Hippocampal formation (tissue), 2 donors: Measurements from ENCODE around the gene GLS.
"Not testable (repeated sequence)": the region's sequence is repeated elsewhere in the genome, so short reads cannot be mapped to it uniquely, and the experiment has no call there.

Experiments
- DNase-seq, 2 donors: peaks; one replicate each; lab custom pipeline; 2025; lab: John Stamatoyannopoulos, UW

Gene GLS

DNA sequence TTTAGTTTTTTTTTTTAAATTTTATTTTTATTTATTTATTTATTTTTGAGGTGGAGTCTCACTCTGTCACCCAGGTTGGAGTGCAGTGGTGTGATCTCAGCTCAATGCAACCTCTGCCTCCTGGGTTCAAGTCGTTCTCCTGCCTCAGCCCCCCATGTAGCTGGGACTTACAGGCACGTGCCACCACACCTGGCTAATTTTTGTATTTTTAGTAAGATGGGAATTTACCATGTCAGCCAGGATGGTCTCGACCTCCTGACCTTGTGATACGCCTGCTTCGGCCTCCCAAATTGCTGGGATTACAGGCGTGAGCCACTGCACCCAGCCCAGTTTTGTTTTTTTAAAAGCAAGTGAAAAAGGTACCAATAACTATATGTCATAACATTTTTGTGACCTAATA, 5.2 kb downstream of the GLS start:
- not testable (repeated sequence) for DNase-seq

DNA sequence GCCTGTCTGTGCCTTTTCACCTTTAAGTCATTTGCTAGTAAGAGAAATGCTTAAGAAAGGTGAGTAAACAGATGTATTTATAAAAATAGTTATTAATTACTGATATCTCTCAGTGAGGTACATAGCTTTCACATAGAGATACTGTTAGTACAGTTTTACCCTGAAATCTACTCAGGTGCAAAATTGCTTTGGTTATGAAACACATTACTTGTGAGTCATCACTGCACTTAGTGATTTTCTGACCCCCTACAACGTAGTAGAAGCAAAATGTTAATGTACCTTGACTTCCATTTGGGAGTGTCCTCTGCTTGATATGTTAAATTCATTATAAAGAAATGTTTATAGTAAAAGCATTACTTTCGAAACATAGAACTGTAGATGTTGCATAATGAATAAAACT, 6.5 kb downstream of the GLS start:
- DNase-seq = no peak

DNA sequence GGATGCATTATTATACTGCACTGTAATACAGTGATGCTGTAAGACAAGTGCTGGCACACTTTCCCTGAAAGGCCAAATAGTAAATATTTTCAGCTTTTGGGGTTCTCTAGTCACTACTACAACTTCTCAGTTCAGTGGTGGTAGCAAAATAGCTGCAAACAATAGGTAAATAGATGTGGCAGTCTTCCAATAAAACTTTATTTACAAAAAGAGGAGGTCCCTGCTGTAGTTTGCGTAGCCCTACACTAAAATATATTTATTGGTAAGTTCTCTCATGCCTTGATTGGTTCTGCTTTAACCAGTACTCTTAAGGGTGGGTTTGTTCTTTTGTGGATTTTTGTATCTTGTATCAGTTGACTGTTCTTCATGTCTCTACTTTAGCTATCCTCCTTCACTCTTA, 7.8 kb downstream of the GLS start:
- no peak for DNase-seq

DNA sequence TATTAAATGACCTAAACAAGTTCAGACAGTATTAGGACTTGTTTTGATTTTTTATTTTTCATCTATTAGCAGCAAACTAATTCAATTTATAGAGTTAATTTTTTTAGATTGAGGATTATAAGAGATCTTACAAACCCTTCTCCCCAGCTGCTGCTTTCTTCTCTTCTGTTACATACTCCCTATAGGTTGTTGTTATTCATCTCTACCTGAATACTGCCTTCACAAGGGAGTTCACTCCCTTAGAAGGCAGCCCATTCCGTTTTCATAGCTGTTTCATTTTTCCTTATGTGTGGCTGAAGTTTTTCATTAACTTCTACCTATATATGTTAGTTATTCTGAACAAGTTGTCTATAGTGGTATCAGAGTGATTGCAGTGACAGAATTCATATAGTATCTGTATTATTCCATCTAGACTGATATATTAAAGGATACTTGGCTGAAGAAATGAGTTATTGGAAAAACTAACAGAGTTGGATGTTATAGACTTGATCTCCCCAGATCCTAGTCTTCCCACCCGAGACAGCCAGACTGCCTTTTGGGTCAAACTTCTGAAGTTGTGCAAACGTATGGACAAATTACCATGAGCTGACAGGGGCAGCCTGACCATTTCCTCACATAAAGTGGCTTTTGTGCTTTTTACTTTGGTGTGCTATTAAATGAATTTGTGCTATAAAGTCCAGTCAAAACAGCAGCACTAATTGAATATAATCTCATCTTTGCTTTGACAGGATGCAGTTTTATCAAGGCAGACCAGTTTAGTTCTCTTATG, 8.7 kb downstream of the GLS start:
- no peak for DNase-seq

DNA sequence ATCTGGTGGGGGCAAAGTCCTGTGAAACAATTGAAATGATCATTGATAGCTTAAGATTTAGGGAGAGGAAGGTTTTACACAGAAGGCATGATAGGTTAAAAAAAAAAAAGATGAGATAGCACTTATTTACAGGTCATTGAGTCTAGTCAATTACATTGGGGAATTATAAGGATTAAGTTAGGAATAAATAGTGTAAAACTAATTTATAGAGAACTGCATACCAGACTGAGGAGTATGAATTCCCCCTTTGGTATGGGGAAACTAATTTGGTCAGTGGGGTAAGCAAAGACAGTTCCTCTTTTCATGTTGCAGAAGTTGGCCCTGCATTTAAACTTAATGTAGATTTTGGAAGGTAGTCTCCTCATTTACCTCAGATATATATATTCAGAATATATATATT, 10.8 kb downstream of the GLS start:
- DNase-seq = no peak

DNA sequence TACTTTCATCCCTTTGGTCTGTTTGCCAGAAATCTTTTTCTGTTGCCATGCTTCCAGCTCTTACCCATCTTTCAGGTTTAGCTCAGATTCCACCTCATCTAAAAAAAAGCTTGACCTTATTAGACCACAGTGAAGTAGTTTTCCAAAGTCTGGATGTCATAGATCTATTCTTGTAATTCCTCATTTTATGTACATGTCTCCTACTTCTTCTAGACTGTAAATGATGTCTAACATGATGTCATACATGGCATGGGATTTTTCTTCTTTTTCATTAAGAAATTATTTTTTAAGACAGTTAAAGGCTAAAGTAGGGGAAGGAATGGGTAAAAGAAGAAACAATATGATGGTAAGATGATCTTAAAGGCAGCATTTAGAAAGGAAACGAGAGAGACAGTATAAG, 11.3 kb downstream of the GLS start:
- no peak for DNase-seq

DNA sequence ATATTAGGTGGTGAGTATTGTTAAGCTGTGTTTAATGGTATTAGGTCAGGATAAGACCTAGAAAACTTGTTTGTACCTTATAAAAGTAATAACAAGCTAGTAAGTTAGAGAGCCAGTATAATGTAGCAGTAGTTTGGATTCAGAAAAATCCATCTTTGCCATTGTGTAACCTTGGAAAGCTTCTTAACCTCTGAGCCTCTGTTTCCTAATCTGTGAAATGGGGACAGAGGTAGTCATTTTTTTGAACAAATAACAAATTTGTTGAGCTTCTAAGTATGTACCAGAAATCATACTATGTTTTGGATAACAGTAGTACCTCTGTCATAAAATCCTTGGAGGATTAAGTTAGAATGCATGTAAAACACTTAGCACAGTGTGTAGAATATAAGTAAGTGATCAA, 12.5 kb downstream of the GLS start:
- DNase-seq = no peak

DNA sequence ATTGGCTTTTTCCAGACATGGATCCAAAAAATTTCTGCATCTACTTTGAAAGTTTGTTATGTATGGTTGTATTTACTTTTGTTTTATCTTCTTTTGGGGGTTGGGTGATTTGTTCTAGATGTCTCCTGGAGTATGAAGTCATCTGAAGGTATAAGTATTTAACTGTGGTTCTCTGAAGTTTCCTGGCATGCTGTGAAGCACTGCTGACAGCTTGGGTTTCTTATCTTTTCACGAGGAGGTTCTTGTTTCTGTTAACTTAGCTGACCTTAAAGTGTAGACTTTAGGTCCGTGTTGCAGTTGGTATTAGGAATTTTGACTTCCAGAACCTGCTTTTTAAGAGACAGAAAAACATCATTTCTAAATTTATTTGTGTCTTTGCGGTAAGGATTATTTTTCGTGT, 15.9 kb downstream of the GLS start:
- DNase-seq = no peak

DNA sequence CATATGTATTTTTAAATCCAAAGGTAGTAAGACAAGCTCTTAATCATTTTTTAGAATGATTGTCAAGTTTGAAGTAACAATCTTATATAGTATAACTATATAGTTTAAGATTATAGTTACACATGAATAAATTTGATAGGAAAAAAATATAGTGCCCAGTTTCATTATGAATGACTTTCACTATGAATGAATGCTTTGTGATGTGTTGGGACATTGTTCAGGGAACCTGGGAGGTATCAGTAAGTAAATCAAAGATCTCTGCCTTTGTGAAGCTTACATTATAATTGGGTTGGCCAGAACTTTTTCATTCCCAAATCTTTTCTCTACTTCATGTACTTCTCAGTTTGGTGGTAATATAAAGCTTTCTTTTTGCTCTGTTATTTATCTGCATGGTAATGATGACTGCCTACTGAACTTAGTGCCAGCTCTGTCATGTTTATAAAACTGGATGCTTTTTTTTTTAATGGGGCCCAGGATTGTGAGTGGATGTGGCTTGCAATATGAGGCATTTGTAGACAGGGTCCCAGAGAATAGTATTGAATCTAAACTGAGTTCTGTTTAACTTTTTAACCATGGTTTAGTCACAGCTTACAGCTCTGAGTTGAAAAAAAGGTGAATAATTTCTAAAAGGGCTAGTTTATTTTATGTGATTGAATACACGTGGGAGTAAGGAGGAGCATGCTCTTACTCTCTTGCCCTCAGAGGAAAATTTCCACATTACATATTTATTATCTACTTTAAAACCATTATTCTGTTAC, 23.3 kb downstream of the GLS start:
- no peak for DNase-seq

DNA sequence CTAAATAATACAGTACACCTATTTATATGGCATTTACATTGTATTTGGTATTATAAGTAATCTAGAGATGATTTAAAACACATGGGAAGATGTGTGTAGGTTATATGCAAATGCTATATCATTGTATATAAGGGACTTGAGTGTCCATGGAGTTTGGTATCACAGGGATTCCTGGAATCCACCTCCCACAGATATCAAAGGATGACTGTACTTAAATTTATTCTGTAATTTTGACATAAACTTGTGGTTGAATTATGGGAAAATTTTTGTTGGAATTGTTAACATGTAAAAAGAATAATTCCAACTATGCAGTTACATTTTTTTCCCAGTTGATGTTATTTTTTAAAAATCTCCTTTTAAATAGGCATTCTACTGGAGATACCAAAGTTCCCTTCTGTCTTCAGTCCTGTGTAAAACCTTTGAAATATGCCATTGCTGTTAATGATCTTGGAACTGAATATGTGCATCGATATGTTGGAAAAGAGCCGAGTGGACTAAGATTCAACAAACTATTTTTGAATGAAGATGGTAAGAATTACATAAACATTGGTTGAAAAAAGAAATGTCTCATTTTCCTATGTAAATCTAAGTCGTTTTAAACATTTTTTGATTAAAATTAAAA, 24.1 kb downstream of the GLS start:
- no peak for DNase-seq

DNA sequence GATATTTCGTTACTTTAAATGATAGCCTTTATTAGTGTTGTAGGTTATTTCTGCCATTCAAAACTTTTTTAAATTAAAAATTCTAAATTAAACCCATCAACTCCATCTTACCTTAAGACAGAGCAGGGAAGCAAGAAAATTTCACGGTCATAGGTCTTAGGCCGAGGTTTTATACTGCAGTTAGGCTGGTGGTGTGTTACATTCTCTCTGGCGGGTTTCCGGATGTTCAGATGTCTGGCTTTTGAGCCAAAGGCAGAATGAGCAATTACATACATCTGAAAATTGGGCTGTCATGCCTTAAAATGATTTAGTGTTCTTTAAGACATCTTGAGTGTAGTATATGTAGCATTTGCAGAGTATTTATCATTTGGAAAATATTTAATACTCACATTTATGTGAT, 27.9 kb downstream of the GLS start:
- no peak for DNase-seq

DNA sequence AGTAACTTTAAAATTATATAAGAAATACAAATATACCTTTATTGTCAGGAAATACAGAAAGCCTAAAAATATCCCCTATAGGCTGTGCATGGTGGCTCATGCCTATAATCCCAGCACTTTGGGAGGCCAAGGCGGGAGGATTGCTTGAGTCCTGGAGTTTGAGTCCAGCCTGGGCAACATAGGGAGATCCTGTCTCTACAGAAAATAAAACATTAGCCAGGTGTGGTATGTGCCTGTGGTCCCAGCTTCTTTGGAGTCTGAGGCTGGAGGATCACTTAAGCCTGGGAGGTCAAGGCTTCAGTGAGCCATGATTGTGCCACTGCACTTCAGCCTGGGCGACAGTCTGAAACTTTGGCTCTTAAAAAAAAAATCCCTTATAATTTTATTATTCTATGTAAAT, 29.1 kb downstream of the GLS start:
- no peak for DNase-seq

DNA sequence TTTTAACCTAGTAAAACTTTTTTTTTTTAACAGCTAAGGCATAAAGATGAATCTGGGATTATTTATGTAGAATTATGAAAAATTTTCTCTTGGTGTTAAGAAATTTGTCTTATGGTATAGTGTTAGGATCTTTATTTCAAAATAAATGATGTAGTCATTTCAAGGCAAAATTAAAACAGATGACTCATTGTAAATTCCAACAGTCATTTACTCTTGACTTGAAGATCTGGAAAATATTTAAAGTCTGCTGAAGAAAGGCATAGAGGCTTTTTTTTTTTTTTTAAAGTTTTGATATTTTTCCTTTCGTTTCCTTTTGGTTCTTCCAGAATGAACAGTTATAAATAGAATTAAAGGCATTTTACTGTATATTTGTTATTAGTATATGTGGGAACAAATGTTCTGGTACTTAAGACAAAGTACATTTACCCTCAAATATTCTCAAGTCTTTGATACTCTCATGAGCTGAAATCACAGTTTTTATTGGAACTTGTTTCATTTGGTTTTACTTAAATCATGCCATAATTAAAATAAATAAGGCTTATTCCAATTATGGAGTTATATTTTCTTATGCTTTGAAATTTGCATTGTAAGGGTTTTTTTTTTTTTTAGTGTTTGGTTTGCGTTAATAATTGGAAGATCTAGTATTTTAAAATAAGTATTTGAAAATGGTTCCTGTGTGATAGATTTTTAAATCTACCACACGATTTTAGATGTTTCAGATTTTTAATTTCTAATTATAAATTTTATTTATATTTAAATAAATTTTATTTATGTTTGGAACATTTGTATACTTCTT, 29.9 kb downstream of the GLS start:
- no peak for DNase-seq

DNA sequence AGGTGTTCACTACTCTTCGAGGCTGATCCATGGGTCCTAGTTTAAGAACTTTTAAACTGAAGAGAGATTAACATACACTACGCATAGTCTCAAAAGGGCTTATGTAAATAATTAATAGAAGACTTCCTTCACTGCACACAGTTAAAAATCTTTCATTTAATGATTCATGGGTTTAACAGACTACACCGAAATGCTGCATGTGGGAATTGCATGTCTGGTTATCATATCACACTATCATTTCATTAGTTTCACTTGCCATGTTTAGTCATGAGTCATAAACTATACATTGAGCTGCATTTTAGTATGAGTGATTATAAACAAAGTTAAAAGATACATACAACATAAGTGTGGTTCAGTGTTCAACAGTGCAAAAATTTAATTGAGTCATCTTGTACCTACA, 31.2 kb downstream of the GLS start:
- DNase-seq = no peak

DNA sequence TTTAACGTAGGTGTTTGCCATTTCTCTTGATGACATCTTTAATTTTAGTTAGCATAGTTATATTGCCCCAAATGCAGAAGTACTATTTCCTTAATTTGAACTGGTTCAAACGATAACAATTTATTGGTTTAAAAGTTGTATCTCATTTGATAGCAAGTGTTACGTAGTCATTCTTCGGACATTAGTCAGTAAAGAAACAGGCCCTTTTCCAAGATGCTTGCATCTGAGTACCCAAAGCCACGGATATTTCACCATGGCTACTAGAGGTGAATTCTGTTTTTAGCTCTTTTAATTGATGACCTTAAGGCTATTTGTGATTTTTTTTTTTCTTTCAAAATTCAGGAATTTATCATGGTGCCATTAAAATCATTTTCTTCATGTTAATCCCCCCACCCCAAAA, 32.1 kb downstream of the GLS start:
- no peak for DNase-seq

DNA sequence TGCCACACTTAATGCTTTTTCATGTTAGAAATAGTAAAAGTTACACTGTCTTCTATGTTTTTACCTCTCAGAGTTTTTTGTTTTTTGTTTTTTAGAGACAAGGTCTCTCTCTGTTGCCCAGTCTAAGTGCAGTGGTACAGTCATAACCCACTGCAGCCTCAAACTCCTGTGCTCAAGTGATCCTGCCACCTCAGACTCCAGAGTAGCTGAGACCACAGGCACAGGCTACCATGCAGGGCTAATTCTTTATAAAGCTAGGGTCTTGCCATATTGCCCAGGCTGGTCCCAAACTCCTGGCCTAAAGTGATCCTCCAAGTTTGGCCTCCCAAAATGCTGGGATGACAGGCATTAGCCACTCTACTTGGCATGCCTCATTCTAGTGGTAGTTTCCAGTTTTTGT, 33.1 kb downstream of the GLS start:
- DNase-seq = no peak

DNA sequence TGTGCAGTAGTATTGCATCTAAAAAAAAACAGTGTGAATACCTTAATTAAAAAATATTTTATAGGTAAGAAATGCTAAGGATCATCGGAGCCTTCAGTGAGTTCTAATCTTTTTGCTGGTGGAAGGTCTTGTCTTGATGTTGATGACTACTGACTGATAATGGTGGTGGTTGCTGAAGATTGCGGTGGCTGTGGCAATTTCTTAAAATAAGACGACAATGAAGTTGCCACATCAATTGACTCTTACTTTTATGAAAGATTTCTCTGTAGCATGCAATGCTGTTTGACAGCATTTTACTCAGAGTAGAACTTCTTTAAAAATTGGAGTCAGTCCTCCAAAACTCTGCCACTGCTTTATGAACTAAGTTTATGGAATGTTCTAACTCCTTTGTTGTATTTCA, 36.2 kb downstream of the GLS start:
- no peak for DNase-seq

DNA sequence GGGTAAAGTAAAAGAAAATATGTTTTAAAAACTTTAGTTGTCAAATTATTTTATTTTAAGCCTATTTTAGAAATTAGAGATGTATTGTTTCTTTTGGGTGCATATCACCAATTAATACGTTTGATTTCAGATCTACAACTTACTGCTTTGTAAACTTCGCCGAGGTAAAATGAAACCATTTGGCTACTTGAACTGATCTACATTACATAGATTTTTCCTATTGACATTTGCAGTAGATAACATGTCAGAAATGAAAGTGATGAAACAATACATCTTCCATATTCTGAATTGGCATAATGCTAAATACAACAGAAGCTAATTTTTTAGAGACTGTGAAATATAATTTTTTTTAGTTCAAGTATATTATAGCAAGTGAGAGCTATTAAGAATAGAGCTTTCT, 39.5 kb downstream of the GLS start:
- no peak for DNase-seq

DNA sequence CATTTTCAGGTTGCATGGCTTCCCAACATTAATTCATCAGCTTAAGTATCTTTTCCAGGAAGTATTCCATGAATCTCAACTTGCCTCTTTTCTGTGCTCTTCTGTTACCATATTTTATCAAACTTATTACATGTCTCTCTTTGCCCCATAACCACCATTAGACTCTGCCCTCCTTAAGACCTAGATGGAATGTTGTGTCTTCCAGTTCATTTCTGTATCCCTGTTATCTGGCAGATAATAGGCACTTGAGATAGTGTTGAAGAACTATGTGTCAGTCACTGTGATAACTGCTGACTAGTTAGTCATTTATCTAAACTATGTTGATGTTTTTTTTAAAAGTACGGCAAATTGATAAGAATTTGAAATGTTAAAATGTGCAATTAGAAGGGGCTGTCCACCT, 41.8 kb downstream of the GLS start:
- DNase-seq = no peak

DNA sequence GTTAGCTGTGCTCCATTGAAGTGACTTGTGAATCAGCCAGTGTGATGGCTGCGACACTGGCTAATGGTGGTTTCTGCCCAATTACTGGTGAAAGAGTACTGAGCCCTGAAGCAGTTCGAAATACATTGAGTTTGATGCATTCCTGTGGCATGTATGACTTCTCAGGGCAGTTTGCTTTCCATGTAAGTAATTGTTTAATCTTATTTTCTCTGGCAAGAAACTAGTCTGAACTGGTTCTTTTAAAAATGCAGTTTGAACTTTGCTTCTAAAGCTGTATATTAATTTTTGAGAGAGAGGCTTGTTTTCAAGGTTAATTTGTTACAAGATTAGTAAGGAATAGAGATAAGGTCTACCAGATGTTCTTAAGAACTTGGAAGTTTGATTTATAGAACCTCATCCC, 46.7 kb downstream of the GLS start:
- no peak for DNase-seq

DNA sequence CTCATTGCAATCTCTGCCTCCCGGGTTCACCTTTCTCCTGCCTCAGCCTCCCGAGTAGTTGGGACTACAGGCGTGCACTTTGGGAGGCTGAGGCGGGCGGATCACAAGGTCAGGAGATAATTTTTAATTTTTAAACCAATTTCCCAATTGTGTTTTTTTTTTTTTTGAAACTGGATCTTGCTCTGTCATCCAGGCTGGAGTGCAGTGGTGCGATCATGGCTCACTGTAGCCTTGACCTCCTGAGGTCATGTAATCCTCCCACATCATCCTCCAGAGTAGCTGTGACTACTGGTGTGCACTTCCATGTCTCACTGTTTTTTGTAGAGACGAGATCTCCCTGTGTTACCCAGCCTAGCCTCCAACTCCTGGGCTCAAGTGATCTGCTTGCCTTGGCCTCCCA, 49.3 kb downstream of the GLS start:
- DNase-seq = no peak

DNA sequence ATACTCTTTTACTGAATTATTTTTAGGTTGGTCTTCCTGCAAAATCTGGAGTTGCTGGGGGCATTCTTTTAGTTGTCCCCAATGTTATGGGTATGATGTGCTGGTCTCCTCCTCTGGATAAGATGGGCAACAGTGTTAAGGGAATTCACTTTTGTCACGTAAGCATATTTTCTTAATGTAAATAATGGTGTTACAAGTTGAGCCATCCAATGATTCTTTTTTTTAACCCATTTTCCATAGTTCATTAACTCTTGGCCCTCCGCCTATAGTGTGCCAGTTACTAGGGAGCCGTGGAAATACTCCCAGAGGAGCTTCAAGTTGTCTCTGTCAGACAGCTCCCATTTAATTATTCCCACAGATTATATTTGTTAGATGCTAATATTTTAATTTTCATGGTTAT, 49.8 kb downstream of the GLS start:
- DNase-seq = no peak

DNA sequence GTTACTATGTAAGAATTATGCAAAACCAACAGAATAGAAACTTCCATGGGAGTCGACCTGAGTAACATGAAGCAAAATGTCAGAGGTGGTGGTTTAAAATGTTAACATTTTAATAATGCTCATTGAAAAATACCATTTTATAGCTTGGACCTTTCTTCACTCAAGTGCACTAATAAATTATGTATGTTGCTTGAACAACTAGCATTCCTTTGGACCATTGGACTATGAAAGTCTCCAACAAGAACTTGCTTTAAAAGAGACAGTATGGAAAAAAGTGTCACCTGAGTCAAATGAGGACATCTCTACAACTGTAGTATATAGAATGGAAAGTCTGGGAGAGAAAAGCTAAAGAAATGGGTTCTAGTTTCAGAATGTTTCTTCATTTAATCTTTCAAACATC, 51.9 kb downstream of the GLS start:
- no peak for DNase-seq
